Endothelial cell of umbilical vein (primary cell): ENCODE results near the gene ST8SIA2.

Source experiments
- EZH2 ChIP-seq: IDR thresholded peaks from 2 replicates; pipeline ENCODE4 v1.6.1; 2012; ENCODE audit warnings: borderline replicate concordance, low read depth, mild to moderate bottlenecking, moderate library complexity, low read length, inconsistent platforms; ENCODE audit not compliant: severe bottlenecking
- GATA2 ChIP-seq: IDR thresholded peaks from 2 replicates; pipeline ENCODE4 v1.7.0; 2011; ENCODE audit warnings: low read depth, mild to moderate bottlenecking, moderate library complexity, mixed read lengths, low read length; ENCODE audit not compliant: insufficient read length, insufficient read depth
- JUN ChIP-seq: IDR thresholded peaks from 2 replicates; pipeline ENCODE4 v1.6.1; 2011; ENCODE audit warnings: borderline replicate concordance, low read depth; ENCODE audit not compliant: insufficient read length, insufficient read depth
- MYC ChIP-seq: IDR thresholded peaks from one replicate; pipeline ENCODE4 v1.6.1; 2011; ENCODE audit warnings: mild to moderate bottlenecking, low read depth, low read length
- POLR2A ChIP-seq: IDR thresholded peaks from 2 replicates; pipeline ENCODE4 v1.6.1; 2012; ENCODE audit warnings: low read depth, mild to moderate bottlenecking, control low read depth, low read length
- POLR2AphosphoS5 ChIP-seq: IDR thresholded peaks from 2 replicates; pipeline ENCODE4 v1.6.1; 2012; ENCODE audit warnings: low read depth, mild to moderate bottlenecking, control low read depth, low read length, moderate library complexity; ENCODE audit not compliant: insufficient read depth
- TF ChIP-seq, protein P1 (sequence below), 2 donors: IDR thresholded peaks; 1 replicate in 1 of 2; 2 replicates in 1 of 2; pipeline ENCODE4 v1.5.1; 2011; ENCODE audit warnings: low read length in 2 of 2, mild to moderate bottlenecking in 2 of 2, moderate library complexity in 2 of 2, control low read depth in 1 of 2, inconsistent platforms in 1 of 2, low read depth in 1 of 2; ENCODE audit not compliant: insufficient read depth in 1 of 2; ENCODE audit errors: extremely low read depth in 1 of 2
- TF ChIP-seq, protein P2 (sequence below): IDR thresholded peaks from 2 replicates; pipeline ENCODE4 v1.6.1; 2011; ENCODE audit not compliant: insufficient read depth, insufficient read length

DNA sequence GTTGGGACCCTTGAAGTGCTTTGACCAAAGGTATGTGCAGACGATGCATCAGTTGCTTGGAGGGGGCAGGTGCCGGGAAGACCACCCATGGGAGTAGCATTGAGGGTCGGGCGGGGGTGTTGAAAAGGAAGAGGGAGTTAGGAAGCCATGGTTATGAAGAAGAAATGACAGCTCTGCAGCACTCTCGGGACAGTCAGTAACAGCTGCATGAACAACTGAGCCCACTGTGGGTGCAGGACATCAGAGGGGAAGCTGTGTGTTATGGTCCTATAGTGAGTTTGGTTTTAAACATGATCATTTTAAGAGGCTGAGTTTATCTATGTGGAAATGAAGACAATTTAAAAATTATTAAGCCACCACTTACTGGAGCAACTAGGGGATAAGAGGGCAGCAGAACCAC is 17.6 kb downstream of the ST8SIA2 start:
- TF ChIP-seq, protein P1, sequence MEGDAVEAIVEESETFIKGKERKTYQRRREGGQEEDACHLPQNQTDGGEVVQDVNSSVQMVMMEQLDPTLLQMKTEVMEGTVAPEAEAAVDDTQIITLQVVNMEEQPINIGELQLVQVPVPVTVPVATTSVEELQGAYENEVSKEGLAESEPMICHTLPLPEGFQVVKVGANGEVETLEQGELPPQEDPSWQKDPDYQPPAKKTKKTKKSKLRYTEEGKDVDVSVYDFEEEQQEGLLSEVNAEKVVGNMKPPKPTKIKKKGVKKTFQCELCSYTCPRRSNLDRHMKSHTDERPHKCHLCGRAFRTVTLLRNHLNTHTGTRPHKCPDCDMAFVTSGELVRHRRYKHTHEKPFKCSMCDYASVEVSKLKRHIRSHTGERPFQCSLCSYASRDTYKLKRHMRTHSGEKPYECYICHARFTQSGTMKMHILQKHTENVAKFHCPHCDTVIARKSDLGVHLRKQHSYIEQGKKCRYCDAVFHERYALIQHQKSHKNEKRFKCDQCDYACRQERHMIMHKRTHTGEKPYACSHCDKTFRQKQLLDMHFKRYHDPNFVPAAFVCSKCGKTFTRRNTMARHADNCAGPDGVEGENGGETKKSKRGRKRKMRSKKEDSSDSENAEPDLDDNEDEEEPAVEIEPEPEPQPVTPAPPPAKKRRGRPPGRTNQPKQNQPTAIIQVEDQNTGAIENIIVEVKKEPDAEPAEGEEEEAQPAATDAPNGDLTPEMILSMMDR (IDR thresholded peaks at IDR 0.05; ENCODE audit: extremely low read depth in 1 of 2, insufficient read depth in 1 of 2, low read depth in 1 of 2, low read length in 2 of 2): no peak
- TF ChIP-seq EZH2 (no peak), POLR2AphosphoS5 (no peak), POLR2A (no peak), JUN (no peak), MYC (no peak), GATA2 (no peak)
- TF ChIP-seq, protein P2, sequence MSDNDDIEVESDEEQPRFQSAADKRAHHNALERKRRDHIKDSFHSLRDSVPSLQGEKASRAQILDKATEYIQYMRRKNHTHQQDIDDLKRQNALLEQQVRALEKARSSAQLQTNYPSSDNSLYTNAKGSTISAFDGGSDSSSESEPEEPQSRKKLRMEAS: no peak
